Stimulated activated CD8-positive, alpha-beta memory T cell treated with anti-CD3 and anti-CD28 coated beads, Interleukin-4, amount 100 ng/mL, for 24 hours (primary cell): ENCODE data around the gene ECHDC3.
A peak's percentile ranks its signal among the peaks of the same experiment; 100 is the strongest.
"Not testable (repeated sequence)": the region's sequence is repeated elsewhere in the genome, so short reads cannot be mapped to it uniquely, and the experiment has no call there.

ENCODE experiments used
- DNase-seq: peaks from one replicate; pipeline ENCODE4 v3.0.0-alpha.2; 2020; ENCODE audit warnings: low read depth

Gene ECHDC3

GRCh38 chr10:11742009-11742778 lies at the start of gene ECHDC3:
Gene ECHDC3, plus strand, starts transcription at chr10:11742382. Its CDS starts 195 bp downstream, at chr10:11742577.
- DNase-seq: peak; percentile 15

- no peak for DNase-seq
Observed at GRCh38 chr10:11693376-11693775, 48.8 kb upstream of the ECHDC3 start.

GRCh38 chr10:11695779-11696178 lies 46.4 kb upstream of the ECHDC3 start:
- DNase-seq: no peak

GRCh38 chr10:11697718-11698527 lies 44.3 kb upstream of the ECHDC3 start:
- no peak for DNase-seq

GRCh38 chr10:11698691-11699549 lies 43.3 kb upstream of the ECHDC3 start:
- DNase-seq: no peak

- DNase-seq: no peak
Observed at GRCh38 chr10:11699550-11700097, 42.6 kb upstream of the ECHDC3 start.

GRCh38 chr10:11700539-11700938 lies 41.6 kb upstream of the ECHDC3 start:
- DNase-seq: no peak

GRCh38 chr10:11701451-11702095 lies 40.6 kb upstream of the ECHDC3 start:
- DNase-seq: no peak

GRCh38 chr10:11702264-11702663 lies 39.9 kb upstream of the ECHDC3 start:
- no peak for DNase-seq

- DNase-seq: no peak
Observed at GRCh38 chr10:11704092-11704491, 38.1 kb upstream of the ECHDC3 start.

- DNase-seq: no peak
Observed at GRCh38 chr10:11705722-11706121, 36.5 kb upstream of the ECHDC3 start.

- DNase-seq: no peak
Observed at GRCh38 chr10:11706895-11707567, 35.2 kb upstream of the ECHDC3 start.

- no peak for DNase-seq
Observed at GRCh38 chr10:11707624-11708350, 34.4 kb upstream of the ECHDC3 start.

- DNase-seq: not testable (repeated sequence)
Observed at GRCh38 chr10:11708801-11709200, 33.4 kb upstream of the ECHDC3 start.

GRCh38 chr10:11712744-11713143 lies 29.4 kb upstream of the ECHDC3 start:
- no peak for DNase-seq

GRCh38 chr10:11713186-11713743 lies 28.9 kb upstream of the ECHDC3 start:
- DNase-seq: no peak

- DNase-seq: no peak
Observed at GRCh38 chr10:11713963-11714362, 28.2 kb upstream of the ECHDC3 start.

GRCh38 chr10:11714750-11715365 lies 27.3 kb upstream of the ECHDC3 start:
- DNase-seq: no peak

GRCh38 chr10:11715815-11716494 lies 26.2 kb upstream of the ECHDC3 start:
- DNase-seq: no peak
